Kidney capillary endothelial cell (primary cell): Measurements from ENCODE around the gene FCMR.
A peak's percentile ranks its signal among the peaks of the same experiment; 100 is the strongest.
"Not testable (repeated sequence)": the region's sequence is repeated elsewhere in the genome, so short reads cannot be mapped to it uniquely, and the experiment has no call there.

Source experiments
- DNase-seq: peaks from one replicate; pipeline ENCODE4 v3.0.0-alpha.2; 2018; ENCODE audit warnings: low spot score

Gene FCMR

GRCh38 chr1:206872139-206872538, 49.6 kb downstream of the FCMR start:
- DNase-seq, result no peak

DNA sequence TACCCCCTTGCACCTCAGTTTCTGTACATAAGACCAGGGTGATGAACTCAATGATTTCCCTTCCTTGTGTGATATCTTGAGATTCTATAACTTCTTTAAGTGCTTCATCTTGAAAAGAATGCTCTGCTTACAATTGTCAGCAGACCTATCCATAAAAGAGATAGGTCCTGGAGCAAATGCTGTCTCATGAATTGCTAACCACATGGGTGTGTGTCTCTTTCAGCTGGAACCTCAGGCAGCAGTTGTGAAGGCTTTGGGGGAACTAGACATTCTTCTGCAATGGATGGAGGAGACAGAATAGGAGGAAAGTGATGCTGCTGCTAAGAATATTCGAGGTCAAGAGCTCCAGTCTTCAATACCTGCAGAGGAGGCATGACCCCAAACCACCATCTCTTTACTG, 53.5 kb downstream of the FCMR start:
- DNase-seq, result no peak

DNA sequence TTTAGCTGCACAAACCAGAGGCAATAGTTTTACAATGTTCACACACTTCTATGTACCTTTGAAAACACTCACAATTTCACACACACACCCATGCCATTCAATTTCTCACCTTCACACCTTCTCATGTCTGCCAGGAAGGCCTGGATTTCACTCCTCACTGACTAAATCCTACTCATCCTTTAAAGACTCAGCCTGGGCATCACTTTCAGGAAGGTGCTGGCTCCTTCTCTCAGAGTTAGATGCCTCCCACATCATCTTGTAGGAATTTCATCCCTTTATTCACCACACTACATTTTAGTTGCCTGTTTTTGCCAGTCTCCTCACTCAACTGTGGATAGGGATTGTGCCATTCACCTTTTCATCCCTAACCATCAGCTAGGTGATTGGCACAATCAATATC, 54.0 kb downstream of the FCMR start:
- DNase-seq, result no peak

GRCh38 chr1:206867239-206867638, 54.5 kb downstream of the FCMR start:
- no peak for DNase-seq

- no peak for DNase-seq
Observed at GRCh38 chr1:206866062-206866461, 55.7 kb downstream of the FCMR start.

GRCh38 chr1:206864939-206865671, 56.6 kb downstream of the FCMR start, which contains the start of gene IL20:
IL20 (plus strand) TSS chr1:206865623; CDS start chr1:206865853, 230 bp downstream.
- DNase-seq, result peak; percentile 37

DNA sequence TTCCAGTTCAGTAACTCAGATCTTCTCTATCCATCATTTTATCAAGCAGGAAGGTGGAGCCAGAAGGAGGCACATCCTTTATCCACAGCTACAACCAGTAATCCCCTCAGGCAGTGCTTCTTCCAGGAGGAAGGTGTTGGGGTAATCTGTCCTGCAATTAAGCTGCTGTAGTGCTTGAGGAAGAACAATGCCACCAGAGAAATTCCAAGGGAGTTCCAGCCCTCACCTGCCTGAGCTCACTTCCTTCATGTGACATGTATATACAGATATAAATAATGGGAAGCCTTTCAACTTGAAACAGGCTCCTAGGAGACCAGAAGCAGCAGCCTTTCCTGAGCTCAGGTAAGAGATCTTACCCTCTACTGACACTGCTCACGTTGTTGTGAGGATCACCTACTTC, 58.5 kb downstream of the FCMR start:
- DNase-seq, result no peak

GRCh38 chr1:206860165-206860564, 61.6 kb downstream of the FCMR start:
- no peak for DNase-seq

DNA sequence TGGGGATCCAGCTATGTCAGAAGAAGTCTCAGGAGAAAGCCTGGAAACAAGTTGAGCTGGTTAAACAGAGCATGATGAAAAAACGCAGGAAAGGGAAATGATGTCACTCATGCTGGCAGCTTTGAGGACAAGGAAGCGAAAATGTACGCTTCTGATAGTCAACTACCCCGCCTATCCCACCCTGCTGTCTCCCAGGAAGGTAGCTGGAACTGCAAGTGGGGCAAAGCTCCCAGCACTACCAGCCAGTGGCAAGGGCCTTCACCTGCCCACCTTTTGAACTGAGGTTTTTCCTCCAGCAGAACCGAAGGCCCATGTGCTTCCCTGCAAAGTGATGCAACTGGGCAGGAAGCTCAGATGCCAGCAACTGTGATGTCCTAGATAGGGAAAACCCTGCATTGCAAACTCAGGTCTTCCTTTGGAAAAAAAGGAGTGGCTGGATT, 62.6 kb downstream of the FCMR start:
- DNase-seq, result peak; percentile 26

GRCh38 chr1:206856674-206857464, 64.9 kb downstream of the FCMR start:
- DNase-seq, result no peak

- no peak for DNase-seq
Observed at GRCh38 chr1:206855859-206856258, 65.9 kb downstream of the FCMR start.

- DNase-seq, result no peak
Observed at GRCh38 chr1:206854401-206855129, 67.2 kb downstream of the FCMR start.

GRCh38 chr1:206853696-206854095, 68.0 kb downstream of the FCMR start:
- DNase-seq, result not testable (repeated sequence)
